HG03439 (cell line): Measurements from ENCODE around the gene TUG1.
A peak's percentile ranks its signal among the peaks of the same experiment; 100 is the strongest.

Source experiments
- ATAC-seq: cut with Tn5 transposase; IDR thresholded peaks from one replicate; pipeline ENCODE4 v1.9.1; 2021; ENCODE audit warnings: mild to moderate bottlenecking, moderate library complexity; ENCODE audit not compliant: unreplicated experiment

TUG1 gene

DNA sequence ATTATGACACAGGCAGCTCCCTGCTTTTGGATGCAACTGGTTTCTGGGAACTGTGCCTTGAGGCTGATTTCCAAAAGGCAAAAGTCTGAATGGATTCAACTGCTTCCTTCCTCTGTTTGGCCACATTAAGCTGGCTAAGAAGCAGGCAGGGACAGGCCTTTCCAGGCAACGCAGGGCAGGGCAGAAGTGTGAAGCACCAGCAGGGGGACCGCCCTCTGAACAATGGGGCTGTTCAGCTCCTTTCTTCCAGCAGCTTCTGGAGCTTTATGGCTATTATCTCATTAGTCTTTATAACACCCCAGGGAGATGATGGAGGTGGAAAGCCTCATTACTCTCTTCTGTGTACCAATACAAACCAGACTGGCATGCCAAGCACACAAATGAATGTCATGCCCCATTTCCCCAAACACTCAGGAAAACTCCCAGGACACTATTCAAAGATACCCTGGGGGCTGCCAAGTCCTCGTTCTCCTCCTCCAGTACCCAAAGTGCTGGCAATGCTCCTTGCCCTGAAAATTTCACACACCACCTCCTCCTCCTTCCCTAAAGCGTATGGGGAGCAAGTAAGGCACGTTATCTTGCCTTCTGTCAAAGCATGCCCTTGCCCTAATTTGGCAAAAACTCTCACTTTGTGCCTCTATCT is 21.8 kb upstream of the TUG1 start:
- no peak for ATAC-seq

DNA sequence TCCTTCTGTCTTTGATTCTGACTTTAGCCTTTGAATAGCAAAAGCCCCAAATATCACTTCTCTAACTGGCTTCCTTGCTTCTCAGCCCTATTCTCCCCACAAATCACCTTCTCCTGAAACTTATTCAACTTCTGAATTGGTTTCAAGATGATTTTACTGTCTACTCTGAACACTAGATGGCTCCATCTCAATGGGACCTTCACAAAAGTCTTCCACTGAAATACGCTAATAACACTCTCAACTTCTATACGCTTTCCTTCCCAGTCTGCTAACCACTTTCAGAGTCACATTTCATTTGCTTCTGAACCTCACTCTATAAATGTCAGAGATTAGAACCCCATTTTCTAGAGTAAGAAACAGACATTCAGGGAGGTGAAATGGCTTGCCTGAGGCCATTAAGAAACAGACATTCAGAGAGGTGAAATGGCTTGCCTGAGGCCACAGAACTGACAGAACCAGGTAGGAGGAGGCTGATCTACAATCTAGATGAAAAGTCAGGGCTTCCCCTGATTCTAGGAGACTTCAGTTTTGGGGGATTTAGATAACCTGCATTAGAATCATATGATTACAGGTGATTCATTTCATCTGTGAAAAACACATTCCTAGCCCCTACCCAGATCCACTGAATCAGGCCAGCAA is 21.1 kb upstream of the TUG1 start:
- no peak for ATAC-seq

DNA sequence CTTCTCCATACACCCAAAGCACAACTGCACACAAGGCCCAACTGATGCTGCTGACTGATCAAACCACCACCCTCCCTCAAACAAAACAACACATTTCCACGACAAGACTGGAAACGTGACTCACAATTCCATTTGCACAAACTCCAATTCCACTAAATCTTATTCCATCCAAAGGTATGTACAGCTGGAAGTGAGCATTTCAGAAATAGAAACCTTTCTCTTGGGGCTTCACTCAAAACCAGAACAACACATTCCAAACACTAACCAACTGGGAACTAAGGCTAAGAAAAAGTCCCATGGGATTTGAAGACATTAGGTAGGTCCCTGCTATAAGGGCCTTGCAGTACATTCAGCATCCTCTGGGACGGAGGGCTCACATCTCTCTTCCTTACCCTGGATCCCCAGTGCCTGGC is 20.1 kb upstream of the TUG1 start:
- no peak for ATAC-seq

DNA sequence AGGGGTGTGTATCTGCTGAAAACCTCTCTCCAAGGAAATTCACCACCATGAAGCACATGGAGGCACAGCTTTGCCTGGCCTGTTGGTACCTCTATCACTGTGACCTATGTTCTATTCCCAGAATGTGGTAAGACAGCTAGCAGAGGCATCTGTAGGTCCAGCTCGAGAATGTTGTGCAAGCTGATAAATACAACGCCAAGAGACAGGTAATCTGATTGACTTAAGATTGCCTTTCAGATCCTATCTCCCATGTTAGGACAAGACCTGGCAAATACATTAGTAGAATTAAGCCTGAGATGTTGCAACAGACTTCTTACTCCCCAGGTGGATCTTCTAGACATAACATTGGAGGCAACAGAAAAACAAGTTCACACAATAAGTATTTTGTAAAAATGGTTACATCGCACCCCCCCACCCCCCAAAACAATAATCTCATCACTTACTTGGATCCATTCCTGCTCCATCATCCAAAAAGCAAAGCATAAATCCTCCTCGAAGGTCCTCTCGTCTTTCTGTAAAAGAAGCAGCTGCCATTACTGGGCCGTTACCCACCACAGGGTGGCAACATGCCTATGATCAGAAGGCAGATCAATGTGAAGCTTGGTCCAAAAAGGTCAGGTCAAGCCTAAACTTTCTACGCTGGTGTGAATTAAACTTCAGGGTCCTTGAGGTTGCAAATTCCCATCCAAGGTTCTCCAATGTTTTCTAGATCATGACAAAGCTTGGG is 19.0 kb upstream of the TUG1 start:
- ATAC-seq, result no peak

DNA sequence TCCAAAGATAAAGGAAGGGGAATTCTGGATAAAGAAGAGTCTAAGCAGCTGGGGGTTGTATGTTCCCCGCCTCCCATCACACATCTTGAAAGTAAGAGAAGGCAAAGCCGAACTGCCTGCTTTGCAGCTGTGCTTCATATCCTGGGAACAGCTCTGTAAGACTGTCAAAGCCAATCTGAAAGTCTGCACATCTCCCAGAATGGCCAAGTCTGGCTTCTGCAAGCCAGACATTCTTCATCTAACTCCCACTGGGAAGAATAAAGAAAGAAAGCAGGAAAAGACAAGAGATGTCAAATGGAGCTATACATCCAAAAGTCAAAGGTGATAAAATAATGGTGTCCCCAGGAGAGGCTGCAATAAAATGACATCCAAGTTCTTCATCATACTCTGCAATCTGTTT is 15.9 kb upstream of the TUG1 start:
- ATAC-seq, result no peak

DNA sequence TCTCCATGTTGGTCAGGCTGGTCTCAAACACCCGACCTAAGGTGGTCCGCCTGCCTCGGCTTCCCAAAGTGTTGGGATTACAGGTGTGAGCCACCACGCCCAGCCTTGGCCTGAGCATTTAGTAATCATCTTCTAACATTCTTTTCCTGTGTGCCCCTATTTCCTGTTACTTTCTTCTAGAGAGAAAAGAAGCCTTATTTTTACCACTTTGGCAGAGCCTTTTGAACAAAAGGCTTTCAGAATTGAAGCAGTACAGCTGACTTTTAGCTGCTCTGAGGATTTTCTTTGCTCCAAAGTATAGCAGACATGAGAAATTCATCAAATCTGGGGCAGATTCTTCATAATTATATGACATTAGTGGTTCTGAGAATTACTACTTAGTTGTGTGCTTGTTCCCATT is 13.9 kb upstream of the TUG1 start:
- no peak for ATAC-seq

DNA sequence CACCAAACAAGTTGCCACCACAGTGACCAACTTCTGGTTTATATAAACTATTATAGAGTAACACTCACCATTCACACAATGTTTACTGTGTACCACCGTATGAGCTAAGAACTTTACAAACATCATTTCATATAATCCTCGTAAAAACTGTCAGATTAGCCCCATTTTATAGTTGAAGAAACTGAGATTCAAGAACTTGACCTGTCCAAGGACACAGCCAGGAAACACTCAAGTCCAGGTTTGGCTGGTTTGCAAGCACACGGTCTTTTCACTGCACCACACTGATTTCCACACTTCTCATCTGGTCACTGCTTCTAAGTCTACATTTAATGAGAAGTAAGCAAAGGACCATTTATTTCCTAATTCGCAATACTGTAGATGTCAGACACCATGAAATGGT is 4.2 kb upstream of the TUG1 start:
- no peak for ATAC-seq

DNA sequence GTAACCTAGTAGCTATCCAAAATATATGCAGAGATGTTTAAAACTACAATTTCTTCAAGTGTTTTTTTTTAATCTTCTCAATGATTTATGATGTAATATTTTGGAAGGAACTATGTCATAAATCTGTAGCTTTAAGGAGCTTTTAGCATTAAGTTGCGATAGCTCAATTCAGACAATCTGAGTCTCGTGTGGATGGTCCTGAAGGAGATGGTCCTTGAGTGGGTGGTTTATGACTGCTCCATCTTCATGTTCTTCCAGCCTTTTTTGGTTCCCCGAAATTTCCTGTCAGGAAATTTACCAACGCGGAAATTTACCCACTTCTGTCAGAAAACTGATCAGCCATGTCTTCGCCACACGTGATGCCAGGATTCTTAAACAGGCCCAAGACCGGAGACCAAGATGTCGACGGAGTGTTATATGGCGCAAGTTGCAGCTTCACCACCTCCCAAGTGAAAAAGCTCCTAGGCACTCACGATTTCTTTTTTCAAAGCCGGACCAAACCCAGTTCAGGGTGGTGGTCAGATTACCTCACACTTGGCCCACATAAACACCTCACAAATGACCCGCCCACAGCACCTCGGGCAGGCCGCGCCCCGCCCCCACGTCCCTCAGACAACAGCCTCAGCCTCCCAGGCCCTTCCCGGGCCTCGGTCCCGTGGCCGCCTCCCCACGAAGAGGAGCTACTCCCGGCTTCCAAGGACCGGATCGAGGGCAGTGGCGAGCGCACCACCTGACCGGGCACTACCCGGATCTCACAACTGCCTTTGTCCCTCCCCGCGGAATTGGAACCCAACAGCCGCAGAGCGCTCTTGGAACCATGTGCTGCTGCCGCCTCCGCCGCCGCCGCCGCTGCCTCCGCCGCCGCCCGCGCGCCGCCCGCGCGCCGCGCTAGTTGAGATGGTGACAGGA is 796 bp upstream of the TUG1 start, which contains the start of gene MORC2:
Gene MORC2 (minus strand): TSS at position 760 of the 909 bp plus-strand sequence. CDS start 885 bp downstream, outside the sequence.
- ATAC-seq, result peak; percentile 23

DNA sequence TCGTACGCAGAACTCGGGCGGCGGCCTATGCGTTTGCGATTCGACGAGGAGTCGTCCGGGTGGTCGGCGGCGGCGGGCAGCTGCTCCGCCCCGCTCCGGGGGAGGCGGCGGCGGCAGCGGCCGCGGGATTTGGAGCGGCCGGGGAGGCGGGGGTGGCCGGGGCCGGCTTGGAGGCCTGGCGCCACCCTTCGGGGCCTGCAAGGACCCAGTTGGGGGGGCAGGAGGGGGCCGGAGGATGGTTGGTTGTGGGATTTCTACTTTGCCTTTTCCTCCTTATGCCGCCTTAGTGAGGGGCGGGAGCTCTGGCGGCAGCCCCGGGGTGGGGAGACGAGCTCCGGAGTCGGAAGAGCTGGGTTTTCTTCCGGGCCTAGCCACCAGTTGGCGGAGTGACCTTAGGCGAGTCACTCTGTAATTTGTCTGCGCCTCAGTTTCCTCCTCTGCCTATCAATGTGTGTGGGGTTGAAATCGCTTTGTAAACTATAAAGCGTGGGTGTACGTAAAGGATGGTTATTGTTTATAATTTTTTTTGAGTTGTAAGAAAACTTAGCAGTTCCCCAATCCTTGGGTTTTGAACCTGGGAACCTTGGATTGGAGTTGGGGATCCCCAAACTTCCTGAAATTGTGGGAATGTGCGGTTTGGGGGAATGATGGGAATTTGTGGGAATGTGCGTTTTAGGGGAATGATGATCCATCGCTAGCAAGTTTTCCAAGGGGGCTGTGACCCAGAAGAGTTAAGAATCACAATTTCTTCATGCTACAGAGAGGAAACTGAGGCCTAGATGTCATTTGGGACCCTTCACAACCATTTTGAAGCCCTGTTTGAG is 679 bp downstream of the TUG1 start:
- peak; percentile 37 for ATAC-seq

DNA sequence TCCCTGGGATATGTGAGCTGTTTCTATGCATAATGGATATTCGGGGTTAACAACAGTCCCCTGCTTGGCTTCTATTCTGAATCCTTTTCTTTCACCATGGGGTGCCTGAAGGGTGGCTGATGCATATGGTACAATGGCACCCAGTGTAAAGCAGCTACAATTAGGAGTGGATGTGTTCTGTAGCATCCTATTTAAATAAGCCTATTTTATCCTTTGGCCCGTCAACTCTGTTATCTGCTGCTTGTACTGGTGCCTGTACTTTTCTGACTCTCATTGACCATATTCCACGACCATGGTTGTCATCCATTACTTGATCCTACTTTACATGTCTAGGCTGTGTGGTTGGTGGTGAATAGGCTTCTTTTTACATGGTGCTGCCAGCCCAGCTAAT is 1.3 kb downstream of the TUG1 start:
- no peak for ATAC-seq

DNA sequence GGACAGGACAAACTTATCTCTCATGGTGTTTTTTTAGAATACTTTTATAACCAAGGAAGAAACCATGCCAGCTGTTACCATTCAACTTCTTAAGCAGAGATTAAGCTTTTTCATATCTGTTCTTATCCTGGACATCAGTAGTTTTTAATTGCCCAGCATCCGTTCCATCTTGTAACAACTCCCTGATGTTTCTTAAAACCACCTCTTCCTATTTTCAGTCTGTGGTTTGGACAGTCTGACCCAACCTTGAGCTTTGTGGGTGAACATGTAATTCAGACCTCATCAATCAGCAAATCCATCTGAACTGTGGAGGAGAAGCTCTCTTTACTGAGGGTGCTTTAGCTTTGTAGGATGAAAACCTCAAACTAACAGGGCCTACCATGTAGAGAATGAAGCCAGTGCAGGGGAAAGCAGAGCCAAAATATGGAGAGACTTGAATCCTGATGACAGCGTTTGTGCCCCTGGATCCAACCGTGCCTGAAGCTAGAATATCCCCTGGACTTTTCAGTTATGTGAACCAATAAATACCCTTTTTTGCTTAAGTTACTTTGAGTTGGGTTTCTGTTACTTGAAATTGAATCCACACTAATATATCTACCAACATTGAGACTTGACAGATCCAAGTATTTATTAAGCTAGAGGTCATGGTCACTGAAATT is 9.4 kb downstream of the TUG1 start:
- ATAC-seq, result no peak

DNA sequence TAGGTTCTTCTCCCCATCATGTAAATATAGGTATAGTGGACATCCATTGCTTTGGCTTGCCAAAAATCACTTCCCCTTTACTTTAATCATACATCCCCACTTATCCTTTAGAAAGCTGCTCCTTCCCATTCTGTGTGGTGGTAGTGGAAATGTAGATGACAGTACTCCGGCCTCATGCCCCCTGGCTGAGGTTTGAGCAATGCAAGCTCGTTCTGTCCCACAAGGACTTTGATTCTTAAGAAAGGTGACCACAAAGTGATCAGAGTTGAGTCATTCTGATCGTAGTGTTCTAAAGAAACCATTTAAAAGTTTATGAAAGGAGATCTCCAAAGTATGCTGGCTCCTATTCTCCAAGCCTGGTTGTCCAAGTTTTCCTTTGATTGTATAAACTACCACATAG is 10.9 kb downstream of the TUG1 start:
- no peak for ATAC-seq

DNA sequence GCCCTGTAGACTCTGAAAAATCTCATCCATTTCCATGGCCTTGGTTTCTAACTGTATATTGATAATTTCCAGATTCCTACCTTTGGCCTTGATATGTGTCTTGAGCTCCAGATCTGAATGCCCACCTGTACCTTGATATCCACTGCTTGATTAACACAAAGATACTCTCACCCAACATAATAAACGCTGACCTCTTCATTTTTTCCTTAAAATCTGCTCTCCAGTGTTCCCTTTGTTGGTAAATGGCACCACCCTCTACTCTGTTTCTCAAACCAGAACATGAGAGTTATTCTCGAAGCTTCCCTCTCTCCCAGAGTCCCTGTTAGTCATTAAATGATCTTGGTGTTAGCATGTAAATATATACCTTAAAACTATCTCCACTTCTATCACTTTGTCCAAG is 13.4 kb downstream of the TUG1 start:
- ATAC-seq, result no peak

DNA sequence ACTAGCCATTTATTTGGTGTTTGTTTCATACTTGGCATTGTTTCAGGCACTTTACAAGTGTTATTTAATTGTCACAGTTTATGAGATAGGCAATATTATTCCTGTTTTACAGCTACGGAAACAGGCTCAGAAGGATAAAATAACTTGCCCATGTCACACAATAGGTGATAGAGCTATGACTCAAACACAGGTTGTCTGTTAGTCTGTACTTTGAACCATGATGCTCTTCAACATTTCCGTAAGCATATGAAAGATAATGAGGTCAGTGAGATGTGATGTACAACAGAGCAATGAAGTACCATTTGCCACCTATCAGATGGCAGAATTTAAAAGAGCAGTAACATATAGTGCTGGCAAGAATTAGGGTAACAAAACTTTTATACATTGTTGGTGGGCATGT is 15.3 kb downstream of the TUG1 start:
- ATAC-seq, result no peak

DNA sequence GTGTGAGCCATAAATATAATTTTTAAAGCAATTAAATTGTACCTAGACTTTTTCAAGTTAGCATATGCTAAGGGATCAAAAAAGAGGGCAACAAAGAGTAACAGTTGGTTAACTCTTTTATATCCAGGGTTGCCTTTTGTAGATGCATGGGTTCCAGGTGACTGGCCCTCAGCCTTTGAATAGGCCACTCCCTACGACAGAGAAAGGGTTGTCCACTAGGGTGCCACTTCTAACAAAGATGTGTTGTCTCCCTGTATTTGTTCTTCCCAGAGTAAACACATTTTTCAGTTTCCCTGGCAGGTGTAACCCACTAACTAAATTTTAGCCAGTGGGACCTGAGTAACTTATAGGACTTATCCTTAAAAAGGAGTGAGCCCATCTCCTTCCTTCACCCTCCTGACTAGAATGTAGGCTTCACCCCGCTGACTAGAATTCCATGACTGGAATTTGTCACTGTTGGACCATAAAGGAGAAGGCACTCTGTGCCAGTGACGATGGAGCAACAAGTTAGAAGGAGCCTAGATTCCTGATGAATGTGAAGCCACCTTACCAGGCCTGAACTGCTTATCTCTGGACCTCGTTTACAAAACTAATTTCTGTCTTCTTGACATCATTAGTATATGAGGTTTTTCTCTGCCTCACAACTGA is 16.6 kb downstream of the TUG1 start:
- no peak for ATAC-seq

DNA sequence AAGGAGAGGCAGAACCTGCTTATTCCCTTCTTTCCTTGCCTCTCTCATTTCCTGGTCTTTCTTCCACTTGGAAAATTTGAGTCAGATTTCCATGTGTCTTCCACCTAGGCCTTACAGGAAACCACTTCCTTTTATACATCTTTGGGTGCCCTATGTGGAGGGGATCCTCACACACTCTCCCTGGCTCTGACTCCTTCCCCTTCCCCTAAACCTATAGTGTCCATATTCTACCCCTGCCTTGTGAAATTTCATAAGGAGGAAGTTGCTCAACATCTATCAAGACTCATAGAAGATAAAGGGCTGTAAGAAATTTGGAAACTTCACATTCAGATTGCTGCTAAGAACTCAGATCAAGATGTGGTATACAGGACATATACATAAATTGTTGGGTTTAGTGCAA is 20.4 kb downstream of the TUG1 start:
- no peak for ATAC-seq

DNA sequence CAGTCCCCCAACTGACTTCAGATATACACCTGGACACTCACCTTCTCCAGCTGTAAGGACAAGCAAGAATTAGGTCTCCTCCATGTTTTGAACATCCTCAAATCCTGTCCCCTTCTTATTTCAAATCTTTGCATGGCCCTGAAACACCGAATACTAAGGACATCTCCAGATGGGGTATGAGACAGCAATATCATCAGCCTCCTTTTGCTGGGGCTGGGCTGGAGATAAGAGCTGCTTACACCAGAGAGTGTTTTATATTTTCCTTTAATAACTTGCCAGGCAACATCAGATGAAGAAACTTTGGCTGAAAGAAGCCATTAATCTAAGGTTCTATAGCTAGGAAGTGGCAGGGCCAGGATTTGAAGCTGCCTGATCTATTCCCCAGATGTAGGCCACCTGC is 21.6 kb downstream of the TUG1 start:
- ATAC-seq, result no peak

DNA sequence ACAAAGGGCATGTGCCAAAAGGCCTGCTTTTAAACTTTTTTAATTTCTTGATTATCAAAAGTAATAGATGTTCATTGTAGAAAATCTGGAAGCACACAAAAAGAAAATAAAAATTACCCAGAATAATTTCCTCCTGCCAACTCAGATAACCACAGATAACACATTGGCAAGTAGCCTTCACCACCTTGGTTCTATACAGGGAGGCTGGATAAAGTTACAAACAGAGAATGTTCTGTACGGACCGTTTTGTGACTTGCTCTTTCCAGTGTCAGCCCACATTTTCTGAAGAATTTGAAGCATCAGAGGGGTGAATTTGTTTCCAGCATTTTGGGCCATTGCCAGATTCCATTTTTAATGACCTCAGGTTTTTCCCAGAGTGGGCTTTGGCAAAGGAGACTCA is 23.5 kb downstream of the TUG1 start:
- no peak for ATAC-seq

DNA sequence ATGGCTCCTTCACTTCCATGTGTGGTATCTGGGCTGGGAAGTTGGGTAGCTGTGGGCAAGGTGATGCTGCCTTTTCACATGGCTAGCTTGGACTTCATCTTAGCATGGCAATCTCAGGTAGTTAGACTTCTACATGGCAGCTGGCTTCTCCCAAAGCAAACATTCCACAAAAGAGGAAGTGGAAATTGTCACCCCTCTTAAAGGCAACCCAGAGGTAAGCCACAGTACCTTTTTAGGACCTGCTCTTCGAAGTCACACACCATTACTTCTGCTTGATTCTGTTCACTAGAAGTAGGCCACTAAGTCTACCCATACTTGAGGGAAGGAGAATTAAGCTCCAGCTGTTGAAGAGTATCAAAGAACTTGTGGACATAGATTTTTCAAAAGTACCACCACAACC is 25.9 kb downstream of the TUG1 start:
- ATAC-seq, result no peak
